ENCODE data around the gene TRPV6. TPM values are rescaled to one million over a fixed set of nuclear protein-coding genes. Genes with fewer than 3 reads are reported as not detected.

Gene TRPV6
- total RNA-seq, 1 experiment from 2014 or later: 4.0 TPM

DNA sequence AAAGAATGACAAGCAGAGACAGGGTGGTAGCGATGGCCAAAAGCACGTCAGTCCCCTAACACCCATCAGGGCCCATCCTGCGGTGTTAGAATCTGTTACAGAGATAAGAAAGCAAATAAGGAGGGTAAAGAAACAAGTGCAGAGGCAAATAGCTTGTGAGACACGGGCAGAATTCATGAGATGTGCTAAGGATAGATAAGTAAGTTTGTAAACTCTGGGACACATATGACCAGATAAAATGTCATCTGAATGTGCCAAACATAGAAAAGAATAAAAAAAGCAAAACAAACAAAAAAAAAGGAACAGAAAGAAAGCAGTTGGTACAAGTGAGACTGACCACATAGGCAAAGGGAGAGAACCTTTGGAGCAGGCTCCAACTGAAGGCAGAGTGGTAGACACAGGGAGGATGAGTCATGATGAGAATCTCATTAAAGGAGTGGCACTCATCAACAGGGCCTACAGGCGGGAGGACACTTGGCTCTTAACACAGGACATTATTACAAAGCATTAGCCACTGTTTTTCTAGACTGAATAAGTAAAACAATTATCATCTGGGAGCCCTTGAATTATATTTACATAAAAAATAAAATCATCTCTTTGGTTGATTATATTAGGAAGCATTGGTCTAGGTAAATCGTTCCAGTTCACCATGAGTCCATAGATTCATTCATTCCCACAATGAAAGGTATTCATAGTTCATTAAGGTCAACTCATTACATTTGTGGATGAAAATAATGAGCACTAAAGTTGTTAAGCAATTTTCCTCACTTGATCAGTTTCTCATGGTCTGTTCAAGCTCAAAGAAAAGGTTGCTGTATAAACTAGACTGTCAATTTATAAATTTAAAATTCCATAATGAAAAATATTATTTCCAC lies 52.1 kb downstream of the TRPV6 start:
- intact Hi-C loops (cut with micrococcal nuclease; ENCODE audit: unreplicated experiment): no loop called here
- Histone ChIP-seq H3K4me3 (ENCODE audit: low read depth, low read length) (no peak overlapping the region), H3K36me3 (ENCODE audit: control insufficient read depth, insufficient read depth, low read length) (no peaks in the 10 kb centered on the region), H3K4me1 (no peaks in the 10 kb centered on the region), H3K27me3 (replicated peaks; ENCODE audit: control insufficient read depth, insufficient read depth, low read length) (no peaks in the 10 kb centered on the region), H3K9me3 (no peaks in the 10 kb centered on the region)
- Mint-ChIP-seq H3K27ac (ENCODE audit: unreplicated experiment) (no peak overlapping the region), H3K4me3 (ENCODE audit: unreplicated experiment) (no peak overlapping the region), H3K27me3 (ENCODE audit: insufficient read depth, unreplicated experiment) (peaks cover 19% of the 10 kb centered on the region), H3K9me3 (ENCODE audit: unreplicated experiment) (no peaks in the 10 kb centered on the region), H3K4me1 (ENCODE audit: low read depth, unreplicated experiment) (peaks cover 10% of the 10 kb centered on the region), H3K36me3 (ENCODE audit: insufficient read depth, unreplicated experiment) (no peaks in the 10 kb centered on the region)
- ChIA-PET CTCF (interaction anchor here (0.5 kb wide), 1 partner anchor 173 kb away, joined by 3 read pairs; no protein-coding TSS in a partner anchor), POLR2A (no interaction called here)
- no TSS peak for BruUV-seq (replicated peaks)
- TF ChIP-seq, protein P1, sequence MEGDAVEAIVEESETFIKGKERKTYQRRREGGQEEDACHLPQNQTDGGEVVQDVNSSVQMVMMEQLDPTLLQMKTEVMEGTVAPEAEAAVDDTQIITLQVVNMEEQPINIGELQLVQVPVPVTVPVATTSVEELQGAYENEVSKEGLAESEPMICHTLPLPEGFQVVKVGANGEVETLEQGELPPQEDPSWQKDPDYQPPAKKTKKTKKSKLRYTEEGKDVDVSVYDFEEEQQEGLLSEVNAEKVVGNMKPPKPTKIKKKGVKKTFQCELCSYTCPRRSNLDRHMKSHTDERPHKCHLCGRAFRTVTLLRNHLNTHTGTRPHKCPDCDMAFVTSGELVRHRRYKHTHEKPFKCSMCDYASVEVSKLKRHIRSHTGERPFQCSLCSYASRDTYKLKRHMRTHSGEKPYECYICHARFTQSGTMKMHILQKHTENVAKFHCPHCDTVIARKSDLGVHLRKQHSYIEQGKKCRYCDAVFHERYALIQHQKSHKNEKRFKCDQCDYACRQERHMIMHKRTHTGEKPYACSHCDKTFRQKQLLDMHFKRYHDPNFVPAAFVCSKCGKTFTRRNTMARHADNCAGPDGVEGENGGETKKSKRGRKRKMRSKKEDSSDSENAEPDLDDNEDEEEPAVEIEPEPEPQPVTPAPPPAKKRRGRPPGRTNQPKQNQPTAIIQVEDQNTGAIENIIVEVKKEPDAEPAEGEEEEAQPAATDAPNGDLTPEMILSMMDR (IDR thresholded peaks at IDR 0.05; ENCODE audit: insufficient read depth in 1 of 2, low read depth in 1 of 2, low read length in 1 of 2, severe bottlenecking in 1 of 2, unreplicated experiment in 1 of 2): no peak
- DNase-seq: no peak

DNA sequence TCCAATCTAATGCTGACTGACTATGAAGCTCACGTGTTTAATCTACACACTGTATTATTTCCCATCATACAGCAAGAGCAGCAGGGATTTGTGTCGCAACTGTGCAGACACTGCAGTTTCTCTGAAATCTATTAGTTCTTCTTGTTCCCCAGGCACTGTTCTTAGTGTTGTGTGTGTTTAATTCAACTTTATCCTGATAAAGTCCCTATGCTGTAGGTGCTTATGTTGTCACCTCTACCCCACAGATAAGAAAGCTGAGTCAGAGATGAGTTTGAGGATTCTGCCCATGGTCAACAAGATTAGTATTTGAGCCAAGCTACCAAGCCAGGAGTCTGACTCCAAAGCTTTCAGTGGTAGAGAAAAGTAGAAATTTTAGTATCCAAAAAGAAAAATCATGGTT lies 53.1 kb downstream of the TRPV6 start:
- DNase-seq: no peak
- TF ChIP-seq, protein P1 (IDR thresholded peaks at IDR 0.05; ENCODE audit: insufficient read depth in 1 of 2, low read depth in 1 of 2, low read length in 1 of 2, severe bottlenecking in 1 of 2, unreplicated experiment in 1 of 2): no peak
- no peaks in the 10 kb centered on the region for H3K4me1 ChIP-seq
- H3K4me1 Mint-ChIP-seq (ENCODE audit: low read depth, unreplicated experiment): peaks cover 10% of the 10 kb centered on the region
- ChIA-PET CTCF (no interaction called here), POLR2A (no interaction called here)
- no peak overlapping the region for H3K27ac Mint-ChIP-seq (ENCODE audit: unreplicated experiment)
- no peaks in the 10 kb centered on the region for H3K36me3 ChIP-seq (ENCODE audit: control insufficient read depth, insufficient read depth, low read length)
- no peaks in the 10 kb centered on the region for H3K9me3 Mint-ChIP-seq (ENCODE audit: unreplicated experiment)
- H3K9me3 ChIP-seq: no peaks in the 10 kb centered on the region
- H3K36me3 Mint-ChIP-seq (ENCODE audit: insufficient read depth, unreplicated experiment): no peaks in the 10 kb centered on the region
- intact Hi-C loops (cut with micrococcal nuclease; ENCODE audit: unreplicated experiment): no loop called here
- peaks cover 20% of the 10 kb centered on the region for H3K27me3 Mint-ChIP-seq (ENCODE audit: insufficient read depth, unreplicated experiment)
- no peak overlapping the region for H3K4me3 Mint-ChIP-seq (ENCODE audit: unreplicated experiment)
- no peaks in the 10 kb centered on the region for H3K27me3 ChIP-seq (replicated peaks; ENCODE audit: control insufficient read depth, insufficient read depth, low read length)
- no TSS peak for BruUV-seq (replicated peaks)
- H3K4me3 ChIP-seq (ENCODE audit: low read depth, low read length): no peak overlapping the region

DNA sequence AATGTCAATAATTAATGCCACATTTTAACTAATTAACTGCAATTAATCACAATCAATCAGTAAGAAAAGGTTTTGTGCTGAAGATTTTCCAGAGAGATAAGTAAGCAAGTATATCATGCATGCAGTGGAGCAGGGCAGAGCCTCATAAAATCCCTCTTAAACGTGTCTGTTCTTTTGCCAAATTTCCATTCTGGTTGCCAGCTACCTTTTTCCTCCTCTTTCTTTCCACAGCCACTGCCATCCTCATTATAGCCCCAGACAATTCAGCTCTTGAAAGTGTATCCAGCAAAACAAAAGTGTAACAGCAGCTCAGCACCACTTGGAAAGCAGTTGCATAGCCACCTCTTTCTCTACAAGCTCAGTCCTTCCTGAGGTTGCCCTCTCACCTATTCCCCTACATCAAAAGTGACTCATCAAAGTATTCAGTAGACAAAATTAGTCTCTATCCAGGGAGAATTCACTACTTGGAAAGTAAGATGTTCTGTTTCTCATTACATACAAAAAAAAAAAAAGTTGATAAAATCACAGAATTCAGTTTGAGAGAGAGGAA lies 57.5 kb downstream of the TRPV6 start:
- no peak for DNase-seq
- H3K4me1 Mint-ChIP-seq (ENCODE audit: low read depth, unreplicated experiment): peaks cover 6% of the 10 kb centered on the region
- H3K27ac Mint-ChIP-seq (ENCODE audit: unreplicated experiment): no peak overlapping the region
- intact Hi-C loops (cut with micrococcal nuclease; ENCODE audit: unreplicated experiment): no loop called here
- no peak overlapping the region for H3K4me3 Mint-ChIP-seq (ENCODE audit: unreplicated experiment)
- no peaks in the 10 kb centered on the region for H3K4me1 ChIP-seq
- peaks cover 17% of the 10 kb centered on the region for H3K27me3 Mint-ChIP-seq (ENCODE audit: insufficient read depth, unreplicated experiment)
- H3K27me3 ChIP-seq (replicated peaks; ENCODE audit: control insufficient read depth, insufficient read depth, low read length): no peaks in the 10 kb centered on the region
- ChIA-PET CTCF (no interaction called here), POLR2A (no interaction called here)
- TF ChIP-seq, protein P1 (IDR thresholded peaks at IDR 0.05; ENCODE audit: insufficient read depth in 1 of 2, low read depth in 1 of 2, low read length in 1 of 2, severe bottlenecking in 1 of 2, unreplicated experiment in 1 of 2): no peak
- no peaks in the 10 kb centered on the region for H3K36me3 Mint-ChIP-seq (ENCODE audit: insufficient read depth, unreplicated experiment)
- peaks cover 9% of the 10 kb centered on the region for H3K9me3 Mint-ChIP-seq (ENCODE audit: unreplicated experiment)
- peaks cover 17% of the 10 kb centered on the region for H3K9me3 ChIP-seq
- no peak overlapping the region for H3K4me3 ChIP-seq (ENCODE audit: low read depth, low read length)
- H3K36me3 ChIP-seq (ENCODE audit: control insufficient read depth, insufficient read depth, low read length): no peaks in the 10 kb centered on the region
- BruUV-seq (replicated peaks): no TSS peak

Measured in Caco-2 (cell line).